Measurements from ENCODE around the gene CENPB.
A peak's percentile ranks its signal among the peaks of the same experiment; 100 is the strongest.

Gene CENPB

GRCh38 chr20:3763671-3764601, 22.6 kb downstream of the CENPB start:
- H3K4me1 Mint-ChIP-seq = peaks cover 73% of the 10 kb centered on the region
- peaks cover 6% of the 10 kb centered on the region for H3K36me3 Mint-ChIP-seq (ENCODE audit: low read depth)
- TF ChIP-seq CTCF (IDR thresholded peaks at IDR 0.05) = no peak
- H3K9me3 Mint-ChIP-seq = no peaks in the 10 kb centered on the region
- DNase-seq = no peak
- H3K27me3 Mint-ChIP-seq (ENCODE audit: low read depth, poor library complexity) = peaks cover 3% of the 10 kb centered on the region
- H3K4me3 Mint-ChIP-seq = no peak overlapping the region
- no peak overlapping the region for H3K27ac Mint-ChIP-seq

GRCh38 chr20:3760655-3761348, 25.7 kb downstream of the CENPB start:
- TF ChIP-seq CTCF (IDR thresholded peaks at IDR 0.05) = no peak
- Mint-ChIP-seq H3K9me3 (no peaks in the 10 kb centered on the region), H3K27me3 (ENCODE audit: low read depth, poor library complexity) (peaks cover 3% of the 10 kb centered on the region), H3K27ac (peak overlapping the region; percentile 70), H3K4me3 (no peak overlapping the region), H3K4me1 (peaks cover 56% of the 10 kb centered on the region), H3K36me3 (ENCODE audit: low read depth) (peaks cover 19% of the 10 kb centered on the region)
- no peak for DNase-seq

- no peak for DNase-seq
- Mint-ChIP-seq H3K27ac (peak overlapping the region; percentile 65), H3K9me3 (no peaks in the 10 kb centered on the region), H3K4me3 (peak overlapping the region; percentile 43), H3K36me3 (ENCODE audit: low read depth) (peaks cover 19% of the 10 kb centered on the region), H3K27me3 (ENCODE audit: low read depth, poor library complexity) (peaks cover 3% of the 10 kb centered on the region), H3K4me1 (peaks cover 47% of the 10 kb centered on the region)
- TF ChIP-seq CTCF (IDR thresholded peaks at IDR 0.05) = no peak
Observed at GRCh38 chr20:3759884-3760283, 26.7 kb downstream of the CENPB start.

- H3K9me3 Mint-ChIP-seq = no peaks in the 10 kb centered on the region
- no peak for TF ChIP-seq CTCF (IDR thresholded peaks at IDR 0.05)
- peaks cover 19% of the 10 kb centered on the region for H3K36me3 Mint-ChIP-seq (ENCODE audit: low read depth)
- H3K27me3 Mint-ChIP-seq (ENCODE audit: low read depth, poor library complexity) = peaks cover 3% of the 10 kb centered on the region
- peak overlapping the region; percentile 65 for H3K27ac Mint-ChIP-seq
- peak overlapping the region; percentile 43 for H3K4me3 Mint-ChIP-seq
- H3K4me1 Mint-ChIP-seq = peaks cover 41% of the 10 kb centered on the region
- DNase-seq = no peak
Observed at GRCh38 chr20:3759316-3759823, 27.2 kb downstream of the CENPB start.

GRCh38 chr20:3758566-3758965, 28.0 kb downstream of the CENPB start:
- peaks cover 37% of the 10 kb centered on the region for H3K4me1 Mint-ChIP-seq
- H3K27me3 Mint-ChIP-seq (ENCODE audit: low read depth, poor library complexity) = no peaks in the 10 kb centered on the region
- no peak overlapping the region for H3K27ac Mint-ChIP-seq
- no peak for DNase-seq
- H3K4me3 Mint-ChIP-seq = no peak overlapping the region
- TF ChIP-seq CTCF (IDR thresholded peaks at IDR 0.05) = no peak
- H3K36me3 Mint-ChIP-seq (ENCODE audit: low read depth) = peaks cover 19% of the 10 kb centered on the region
- no peaks in the 10 kb centered on the region for H3K9me3 Mint-ChIP-seq
